GM19397 (cell line): ENCODE data around the gene RCOR1.
"Not testable (repeated sequence)": the region's sequence is repeated elsewhere in the genome, so short reads cannot be mapped to it uniquely, and the experiment has no call there.

ENCODE experiments used
- ATAC-seq: cut with Tn5 transposase; IDR thresholded peaks from one replicate; pipeline ENCODE4 v1.9.1; 2021; ENCODE audit warnings: mild to moderate bottlenecking, moderate library complexity; ENCODE audit not compliant: unreplicated experiment

The RCOR1 gene

GRCh38 chr14:102570334-102570995 is 22.0 kb upstream of the RCOR1 start:
- ATAC-seq = no peak

- ATAC-seq = no peak
These were observed 21.4 kb upstream of the RCOR1 start for GRCh38 chr14:102571043-102571442.

- ATAC-seq = no peak
These were observed 20.9 kb upstream of the RCOR1 start for GRCh38 chr14:102571478-102572042.

GRCh38 chr14:102573161-102573560 is 19.3 kb upstream of the RCOR1 start:
- ATAC-seq = not testable (repeated sequence)

- no peak for ATAC-seq
These were observed 18.8 kb upstream of the RCOR1 start for GRCh38 chr14:102573591-102574046.

GRCh38 chr14:102574281-102575159 is 17.9 kb upstream of the RCOR1 start:
- no peak for ATAC-seq

GRCh38 chr14:102575160-102575845 is 17.1 kb upstream of the RCOR1 start:
- no peak for ATAC-seq

- not testable (repeated sequence) for ATAC-seq
These were observed 16.5 kb upstream of the RCOR1 start for GRCh38 chr14:102575846-102576428.

GRCh38 chr14:102578821-102579220 is 13.6 kb upstream of the RCOR1 start:
- ATAC-seq = no peak

GRCh38 chr14:102579696-102580549 is 12.5 kb upstream of the RCOR1 start:
- no peak for ATAC-seq

- no peak for ATAC-seq
These were observed 11.8 kb upstream of the RCOR1 start for GRCh38 chr14:102580550-102581110.

GRCh38 chr14:102581193-102581592 is 11.3 kb upstream of the RCOR1 start:
- no peak for ATAC-seq

GRCh38 chr14:102583726-102584125 is 8.7 kb upstream of the RCOR1 start:
- ATAC-seq = no peak

- no peak for ATAC-seq
These were observed 7.3 kb upstream of the RCOR1 start for GRCh38 chr14:102584871-102585869.

- no peak for ATAC-seq
These were observed 5.9 kb upstream of the RCOR1 start for GRCh38 chr14:102586420-102587104.

- ATAC-seq = no peak
These were observed 3.6 kb upstream of the RCOR1 start for GRCh38 chr14:102588821-102589220.

GRCh38 chr14:102589761-102590290 is 2.6 kb upstream of the RCOR1 start:
- no peak for ATAC-seq
